ENCODE results near the gene MRPL20. TPM values are rescaled to one million over a fixed set of nuclear protein-coding genes. Genes with fewer than 3 reads are reported as not detected.
"Not testable (repeated sequence)": the region's sequence is repeated elsewhere in the genome, so short reads cannot be mapped to it uniquely, and the experiment has no call there.

Gene MRPL20
- total and polyA plus RNA-seq, 4 donors, result 56.9 to 119 (median 112) TPM

DNA sequence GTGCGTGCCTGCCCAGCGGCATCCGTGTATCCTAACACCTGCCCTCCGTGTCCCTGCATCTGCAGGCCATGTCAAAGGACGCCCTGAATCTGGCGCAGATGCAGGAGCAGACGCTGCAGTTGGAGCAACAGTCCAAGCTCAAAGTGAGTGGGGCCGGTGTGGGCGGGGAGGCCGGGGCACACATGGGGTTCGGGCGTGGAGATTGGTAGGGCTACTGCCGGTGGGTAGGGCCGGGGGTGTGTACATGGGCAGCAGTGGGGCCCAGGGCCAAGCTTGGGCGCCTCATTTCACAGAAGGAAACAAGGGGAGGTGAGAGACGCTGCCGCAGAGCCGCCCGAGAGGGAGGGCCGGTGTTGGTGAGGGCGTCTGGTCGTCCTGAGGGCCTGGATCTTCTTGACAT lies 43.5 kb upstream of the MRPL20 start:
- not testable (repeated sequence) for H3K9me3 ChIP-seq (ENCODE audit: control insufficient read depth, insufficient read depth, low read length); H3K27ac ChIP-seq (ENCODE audit: low read depth, low read length); H3K36me3 ChIP-seq (ENCODE audit: control insufficient read depth, insufficient read depth, low read length); H3K4me1 ChIP-seq (ENCODE audit: control insufficient read depth, insufficient read depth, low read length); H3K27me3 ChIP-seq (ENCODE audit: control insufficient read depth, insufficient read depth, low read length); H3K4me3 ChIP-seq (ENCODE audit: low read depth, low read length); DNase-seq (ENCODE audit: low read depth in 4 of 6, low spot score in 6 of 6)
- WGBS (ENCODE audit: insufficient coverage), result 88% methylated on average over 20 of the region's 22 CpGs

DNA sequence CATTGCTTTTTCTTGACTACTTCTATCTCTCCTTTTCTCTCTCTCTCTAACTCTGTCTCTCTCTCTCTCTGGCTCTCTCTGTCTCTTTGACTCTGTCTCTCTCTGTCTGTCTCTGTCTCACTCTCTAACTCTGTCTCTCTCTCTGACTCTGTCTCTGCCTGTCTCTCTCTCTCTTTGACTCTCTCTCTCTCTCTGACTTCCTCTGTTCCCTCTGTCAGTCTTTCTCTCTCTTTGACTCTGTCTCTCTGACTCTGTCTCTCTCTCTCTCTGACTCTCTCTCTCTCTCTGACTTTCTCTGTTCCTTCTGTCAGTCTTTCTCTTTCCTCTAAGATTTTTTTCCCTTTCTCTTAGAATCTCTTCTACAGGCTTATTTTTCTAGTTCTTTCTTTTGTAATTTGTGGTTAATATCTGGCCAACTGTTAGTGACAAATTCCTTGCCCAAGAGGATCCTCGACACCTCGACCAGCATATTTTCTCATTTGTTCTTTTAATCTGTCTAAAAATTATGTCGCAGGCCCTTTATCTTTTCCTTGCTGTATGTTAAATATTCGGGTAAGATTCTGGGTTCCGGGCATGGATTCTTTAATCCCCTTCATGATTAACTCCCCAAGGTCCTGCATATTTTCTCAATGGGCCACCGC lies 42.1 kb upstream of the MRPL20 start, which contains the start of gene ATAD3C:
Gene ATAD3C, plus strand, starts transcription at position 591 of the 641 bp plus-strand sequence. CDS start 995 bp downstream, outside the sequence.
- 83% methylated on average over 1 of the region's 6 CpGs for WGBS (ENCODE audit: insufficient coverage)
- no peak within 1 kb of the TSS for H3K27ac ChIP-seq (ENCODE audit: low read depth, low read length)
- DNase-seq (ENCODE audit: low read depth in 4 of 6, low spot score in 6 of 6), result no peak
- H3K4me1 ChIP-seq (ENCODE audit: control insufficient read depth, insufficient read depth, low read length), result no peaks in the 10 kb centered on the region
- no peaks in the 10 kb centered on the region for H3K9me3 ChIP-seq (ENCODE audit: control insufficient read depth, insufficient read depth, low read length)
- no peaks in the 10 kb centered on the region for H3K27me3 ChIP-seq (ENCODE audit: control insufficient read depth, insufficient read depth, low read length)
- H3K36me3 ChIP-seq (ENCODE audit: control insufficient read depth, insufficient read depth, low read length), result no peaks in the 10 kb centered on the region
- H3K4me3 ChIP-seq (ENCODE audit: low read depth, low read length), result no peak within 1 kb of the TSS

DNA sequence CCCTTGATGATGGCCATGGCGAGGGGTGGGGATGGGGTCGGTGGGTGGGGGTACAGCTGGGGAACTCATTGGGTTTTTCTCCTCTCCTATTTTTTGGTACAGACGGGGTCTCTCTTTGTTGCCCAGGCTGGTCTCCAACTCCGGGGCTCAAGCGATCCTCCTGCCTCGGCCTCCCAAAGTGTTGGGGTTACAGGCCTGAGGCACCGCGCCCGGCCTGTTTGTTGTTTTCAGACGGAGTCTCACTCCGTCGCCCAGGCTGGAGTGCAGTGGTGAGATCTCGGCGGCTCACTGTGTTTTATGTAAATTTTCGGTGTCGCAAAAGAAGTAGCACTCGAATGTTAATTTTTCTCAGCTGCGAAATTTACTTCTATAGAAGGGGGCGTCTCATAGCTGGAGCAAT lies 39.5 kb upstream of the MRPL20 start:
- H3K4me3 ChIP-seq (ENCODE audit: low read depth, low read length); H3K9me3 ChIP-seq (ENCODE audit: control insufficient read depth, insufficient read depth, low read length); H3K27ac ChIP-seq (ENCODE audit: low read depth, low read length); H3K27me3 ChIP-seq (ENCODE audit: control insufficient read depth, insufficient read depth, low read length); H3K36me3 ChIP-seq (ENCODE audit: control insufficient read depth, insufficient read depth, low read length); DNase-seq (ENCODE audit: low read depth in 4 of 6, low spot score in 6 of 6); H3K4me1 ChIP-seq (ENCODE audit: control insufficient read depth, insufficient read depth, low read length): not testable (repeated sequence)
- WGBS (ENCODE audit: insufficient coverage), result 92% methylated on average over 6 of the region's 19 CpGs

DNA sequence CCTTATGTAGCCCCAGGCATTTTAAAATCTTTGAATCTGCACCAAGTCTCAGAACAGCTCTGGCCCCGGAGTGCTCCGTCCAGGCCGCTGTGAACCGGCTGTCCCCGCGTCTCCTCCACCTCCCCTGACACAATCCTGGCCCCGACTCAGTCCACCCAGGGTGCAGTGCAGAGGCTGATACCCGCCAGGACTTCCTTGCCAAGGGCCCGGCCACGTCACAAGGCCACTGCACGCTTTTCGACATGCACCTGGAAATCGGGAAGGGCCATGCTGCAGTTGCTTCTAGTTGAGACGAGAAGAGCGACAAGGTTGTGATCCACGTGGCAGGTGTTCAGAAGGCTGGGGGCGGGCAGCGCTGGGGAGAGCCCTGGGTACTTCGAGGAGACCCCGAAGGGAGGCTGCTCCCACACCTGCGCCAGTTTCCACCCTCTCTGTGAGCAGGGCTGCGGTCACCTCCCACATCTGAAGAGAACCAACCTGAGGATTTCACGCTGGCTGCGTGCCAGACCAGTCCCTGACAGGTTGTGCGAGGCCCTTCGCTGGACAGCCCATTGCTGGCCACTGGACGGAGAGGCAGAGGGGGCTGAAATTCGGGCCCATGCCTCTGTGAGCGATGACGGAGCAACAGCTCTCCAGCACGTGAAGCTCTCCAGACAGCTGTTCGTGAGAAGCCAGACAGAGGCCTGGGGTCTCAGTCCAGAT lies 35.1 kb upstream of the MRPL20 start:
- Histone ChIP-seq H3K4me1 (ENCODE audit: control insufficient read depth, insufficient read depth, low read length) (peaks cover 32% of the 10 kb centered on the region), H3K9me3 (ENCODE audit: control insufficient read depth, insufficient read depth, low read length) (no peaks in the 10 kb centered on the region), H3K4me3 (ENCODE audit: low read depth, low read length) (no peak overlapping the region), H3K36me3 (ENCODE audit: control insufficient read depth, insufficient read depth, low read length) (peaks cover 43% of the 10 kb centered on the region), H3K27ac (ENCODE audit: low read depth, low read length) (no peak overlapping the region), H3K27me3 (ENCODE audit: control insufficient read depth, insufficient read depth, low read length) (no peaks in the 10 kb centered on the region)
- no peak for DNase-seq (ENCODE audit: low read depth in 4 of 6, low spot score in 6 of 6)
- WGBS (ENCODE audit: insufficient coverage), result 92% methylated on average over 32 of the region's 32 CpGs

DNA sequence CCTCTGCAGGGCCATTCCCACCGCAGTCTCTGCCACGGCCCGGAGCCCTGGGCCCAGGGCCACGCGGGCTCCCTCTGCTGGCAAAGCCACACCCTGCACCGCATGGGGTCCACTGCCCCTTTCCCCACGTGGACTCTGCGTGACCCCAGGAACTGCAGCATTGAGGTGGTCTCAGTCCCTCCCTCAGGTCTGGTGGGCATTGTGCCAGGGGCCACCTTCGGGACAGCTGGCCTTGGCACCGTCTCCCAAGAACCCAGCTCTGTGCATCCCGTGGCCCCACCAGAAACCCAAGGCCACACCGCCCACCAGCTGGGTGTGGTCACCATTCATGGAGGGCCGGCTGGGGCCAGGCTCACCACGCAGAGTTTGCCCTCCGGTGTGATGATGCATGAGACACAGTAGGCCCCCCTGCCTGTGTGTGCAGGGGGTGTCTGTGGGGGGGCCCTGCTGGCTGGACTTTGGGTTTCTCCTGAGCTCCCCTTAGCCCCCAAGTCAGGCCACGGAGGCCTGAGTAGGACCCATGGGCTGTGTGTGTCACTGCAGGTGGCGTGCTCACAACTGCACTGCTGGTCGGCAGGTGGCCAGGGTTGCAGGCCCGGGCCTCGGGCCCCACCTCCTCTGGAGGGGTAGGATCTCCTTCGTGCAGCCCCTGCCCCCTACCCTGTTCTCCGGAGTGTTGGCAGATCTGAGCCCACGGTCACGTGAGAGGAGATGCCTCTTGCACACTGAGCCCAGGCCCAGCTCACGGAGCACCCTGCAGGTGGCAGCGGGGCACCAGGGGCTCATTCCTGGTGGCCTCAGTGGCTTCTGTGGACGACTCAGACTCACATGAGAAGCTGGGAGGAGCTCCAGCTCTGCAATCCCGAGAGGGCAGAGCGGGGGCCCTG lies 34.2 kb upstream of the MRPL20 start:
- Histone ChIP-seq H3K9me3 (ENCODE audit: control insufficient read depth, insufficient read depth, low read length) (no peaks in the 10 kb centered on the region), H3K27ac (ENCODE audit: low read depth, low read length) (no peak overlapping the region), H3K4me1 (ENCODE audit: control insufficient read depth, insufficient read depth, low read length) (peaks cover 42% of the 10 kb centered on the region), H3K36me3 (ENCODE audit: control insufficient read depth, insufficient read depth, low read length) (peaks cover 49% of the 10 kb centered on the region), H3K4me3 (ENCODE audit: low read depth, low read length) (no peak overlapping the region), H3K27me3 (ENCODE audit: control insufficient read depth, insufficient read depth, low read length) (peaks cover 3% of the 10 kb centered on the region)
- 55% methylated on average over 28 of the region's 29 CpGs for WGBS (ENCODE audit: insufficient coverage)
- DNase-seq (ENCODE audit: low read depth in 4 of 6, low spot score in 6 of 6), result no peak

DNA sequence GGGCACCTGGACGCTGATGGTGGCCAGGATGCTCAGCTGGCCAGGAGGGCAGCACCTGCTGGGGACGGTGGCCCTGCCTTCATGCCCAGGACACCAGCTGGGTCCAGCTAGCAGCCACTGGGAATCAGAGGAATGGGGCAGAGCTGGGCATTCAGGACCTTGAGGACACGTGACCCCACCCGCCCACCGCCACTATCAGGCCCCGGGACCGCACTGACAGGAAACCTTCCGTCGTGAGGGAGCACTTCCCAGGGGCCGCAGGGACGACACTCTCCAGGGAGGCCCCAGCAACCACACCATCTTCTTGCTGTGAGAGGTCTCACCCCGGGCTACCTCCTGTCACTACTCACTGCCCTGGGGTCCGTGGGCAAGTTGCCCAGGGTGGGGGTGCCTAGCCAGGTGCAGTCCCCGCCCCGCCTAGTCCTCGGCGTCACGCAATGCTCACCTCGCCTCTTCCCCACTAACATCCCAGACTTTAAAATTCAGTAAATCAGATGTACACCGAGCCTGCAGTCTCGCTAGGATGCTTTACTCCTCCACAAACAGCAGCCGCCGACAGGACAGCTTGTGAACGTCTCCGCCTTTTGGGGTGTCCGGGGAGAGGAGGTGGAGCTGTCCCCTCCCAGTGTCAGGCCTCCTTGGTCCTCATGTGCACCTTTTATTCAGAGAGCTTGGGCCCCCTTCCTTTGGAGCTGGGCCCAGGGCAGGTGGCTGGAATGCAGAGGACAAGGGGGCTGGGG lies 33.3 kb upstream of the MRPL20 start:
- no peak for DNase-seq (ENCODE audit: low read depth in 4 of 6, low spot score in 6 of 6)
- H3K27me3 ChIP-seq (ENCODE audit: control insufficient read depth, insufficient read depth, low read length), result peaks cover 3% of the 10 kb centered on the region
- 94% methylated on average over 17 of the region's 26 CpGs for WGBS (ENCODE audit: insufficient coverage)
- no peaks in the 10 kb centered on the region for H3K9me3 ChIP-seq (ENCODE audit: control insufficient read depth, insufficient read depth, low read length)
- H3K4me1 ChIP-seq (ENCODE audit: control insufficient read depth, insufficient read depth, low read length), result peaks cover 47% of the 10 kb centered on the region
- peaks cover 49% of the 10 kb centered on the region for H3K36me3 ChIP-seq (ENCODE audit: control insufficient read depth, insufficient read depth, low read length)
- no peak overlapping the region for H3K27ac ChIP-seq (ENCODE audit: low read depth, low read length)
- no peak overlapping the region for H3K4me3 ChIP-seq (ENCODE audit: low read depth, low read length)

DNA sequence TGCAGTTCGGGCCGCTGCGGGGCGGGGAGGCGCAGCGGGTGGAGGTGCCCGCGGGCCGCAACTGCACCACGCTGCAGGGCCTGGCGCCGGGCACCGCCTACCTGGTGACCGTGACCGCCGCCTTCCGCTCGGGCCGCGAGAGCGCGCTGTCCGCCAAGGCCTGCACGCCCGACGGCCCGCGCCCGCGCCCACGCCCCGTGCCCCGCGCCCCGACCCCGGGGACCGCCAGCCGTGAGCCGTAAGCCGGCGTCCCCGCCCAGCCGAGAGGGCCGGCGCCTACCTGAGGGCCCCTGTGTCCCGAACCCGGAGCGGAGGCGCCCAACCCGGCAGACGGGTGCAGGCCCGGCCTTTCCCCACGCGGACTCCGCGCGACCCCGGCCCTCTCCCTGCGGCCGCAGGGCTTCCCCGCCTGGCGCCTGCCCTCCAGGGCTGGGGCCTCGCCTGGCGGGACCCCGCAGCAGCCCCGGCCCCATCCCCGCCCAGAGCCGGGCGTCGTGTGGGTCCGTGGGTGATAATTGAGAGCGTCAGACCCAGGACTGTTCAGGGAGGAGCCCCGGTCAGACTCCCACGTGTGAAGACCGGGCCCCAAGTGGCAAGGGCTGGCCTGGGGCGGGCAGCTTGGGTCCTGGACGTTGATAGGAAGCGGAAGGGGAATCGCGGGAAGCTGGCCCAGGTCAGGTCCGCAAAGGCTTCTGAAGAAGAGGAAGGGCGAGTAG lies 32.6 kb upstream of the MRPL20 start:
- no peaks in the 10 kb centered on the region for H3K9me3 ChIP-seq (ENCODE audit: control insufficient read depth, insufficient read depth, low read length)
- H3K4me1 ChIP-seq (ENCODE audit: control insufficient read depth, insufficient read depth, low read length), result peaks cover 53% of the 10 kb centered on the region
- no peak overlapping the region for H3K27ac ChIP-seq (ENCODE audit: low read depth, low read length)
- no peak overlapping the region for H3K4me3 ChIP-seq (ENCODE audit: low read depth, low read length)
- DNase-seq (ENCODE audit: low read depth in 4 of 6, low spot score in 6 of 6), result no peak
- H3K36me3 ChIP-seq (ENCODE audit: control insufficient read depth, insufficient read depth, low read length), result peaks cover 49% of the 10 kb centered on the region
- 83% methylated on average over 81 of the region's 82 CpGs for WGBS (ENCODE audit: insufficient coverage)
- H3K27me3 ChIP-seq (ENCODE audit: control insufficient read depth, insufficient read depth, low read length), result peaks cover 3% of the 10 kb centered on the region

DNA sequence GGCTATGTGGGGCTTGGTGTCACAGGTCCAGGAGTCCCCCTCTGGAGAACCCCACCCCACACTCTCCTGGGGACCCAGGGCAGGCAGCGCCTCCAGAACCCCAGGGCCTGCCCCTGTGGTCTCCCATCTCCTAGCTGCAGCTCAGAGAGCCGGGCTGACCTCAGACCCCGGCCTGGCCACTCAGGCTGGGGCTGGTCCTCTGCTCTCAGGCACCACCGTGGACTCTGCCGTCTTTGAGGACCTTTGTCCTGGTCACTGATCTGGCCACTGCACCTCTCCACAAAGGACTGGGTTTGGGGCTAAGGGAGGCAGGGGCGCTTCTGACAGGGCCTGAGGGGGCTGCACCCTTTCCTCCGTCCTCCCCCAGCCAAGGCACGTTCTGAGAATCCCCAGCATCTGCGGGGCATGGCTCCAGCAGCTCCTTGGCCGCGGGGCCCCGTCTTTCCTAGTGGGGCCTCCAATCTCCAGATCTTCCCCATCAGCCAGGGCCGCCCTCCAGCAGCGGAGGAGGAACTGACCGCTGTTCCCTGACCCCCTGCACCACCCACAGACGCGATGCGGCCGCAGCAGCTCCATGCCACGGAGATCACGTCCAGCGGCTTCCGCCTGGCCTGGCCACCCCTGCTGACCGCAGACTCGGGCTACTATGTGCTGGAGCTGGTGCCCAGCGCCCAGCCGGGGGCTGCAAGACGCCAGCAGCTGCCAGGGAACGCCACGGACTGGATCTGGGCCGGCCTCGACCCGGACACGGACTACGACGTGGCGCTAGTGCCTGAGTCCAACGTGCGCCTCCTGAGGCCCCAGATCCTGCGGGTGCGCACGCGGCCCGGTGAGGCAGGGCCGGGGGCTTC lies 31.7 kb upstream of the MRPL20 start:
- peaks cover 3% of the 10 kb centered on the region for H3K27me3 ChIP-seq (ENCODE audit: control insufficient read depth, insufficient read depth, low read length)
- H3K27ac ChIP-seq (ENCODE audit: low read depth, low read length), result no peak overlapping the region
- DNase-seq (ENCODE audit: low read depth in 4 of 6, low spot score in 6 of 6), result no peak
- peaks cover 49% of the 10 kb centered on the region for H3K36me3 ChIP-seq (ENCODE audit: control insufficient read depth, insufficient read depth, low read length)
- H3K9me3 ChIP-seq (ENCODE audit: control insufficient read depth, insufficient read depth, low read length), result no peaks in the 10 kb centered on the region
- no peak overlapping the region for H3K4me3 ChIP-seq (ENCODE audit: low read depth, low read length)
- H3K4me1 ChIP-seq (ENCODE audit: control insufficient read depth, insufficient read depth, low read length), result peaks cover 63% of the 10 kb centered on the region
- WGBS (ENCODE audit: insufficient coverage), result 90% methylated on average over 43 of the region's 45 CpGs
